ENCODE measurements around the gene TMEM213. TPM values are rescaled to one million over a fixed set of nuclear protein-coding genes. Genes with fewer than 3 reads are reported as not detected.

The TMEM213 gene
- total and polyA plus RNA-seq, 9 donors = 0.04 to 0.18 (median 0.10) TPM; not detected in 1

DNA sequence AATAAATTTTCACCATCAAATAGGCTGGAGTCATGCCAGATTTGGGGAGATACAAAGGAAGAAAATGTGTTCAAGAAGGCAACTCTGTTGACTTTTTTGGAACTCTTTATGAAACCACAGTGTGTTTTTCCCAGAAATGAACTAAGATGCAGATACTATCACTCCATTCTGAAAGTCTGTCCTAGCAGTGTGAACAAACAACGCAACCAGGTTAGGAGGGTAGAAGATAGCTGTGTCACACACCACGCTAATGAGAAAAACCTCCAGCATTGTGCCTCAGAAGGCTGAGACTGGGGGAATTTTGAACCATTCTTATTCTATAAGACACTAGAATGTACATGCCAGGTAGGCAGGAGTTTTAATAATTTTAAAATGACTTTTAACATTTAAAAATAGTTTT, 16.2 kb downstream of the TMEM213 start:
- Histone ChIP-seq H3K27me3 (ENCODE audit: control insufficient read depth, insufficient read depth, low read length) (no peaks in the 10 kb centered on the region), H3K36me3 (ENCODE audit: control insufficient read depth, insufficient read depth, low read length) (no peaks in the 10 kb centered on the region), H3K27ac (ENCODE audit: low read length) (no peak overlapping the region), H3K4me3 (ENCODE audit: low read length) (no peak overlapping the region), H3K4me1 (ENCODE audit: control insufficient read depth, insufficient read depth, low read length) (no peaks in the 10 kb centered on the region), H3K9me3 (replicated peaks; ENCODE audit: control insufficient read depth, low read depth, low read length) (no peaks in the 10 kb centered on the region)
- no CpG with 5 or more reads among the region's 2 CpGs for WGBS (ENCODE audit: insufficient coverage)
- DNase-seq = no peak

DNA sequence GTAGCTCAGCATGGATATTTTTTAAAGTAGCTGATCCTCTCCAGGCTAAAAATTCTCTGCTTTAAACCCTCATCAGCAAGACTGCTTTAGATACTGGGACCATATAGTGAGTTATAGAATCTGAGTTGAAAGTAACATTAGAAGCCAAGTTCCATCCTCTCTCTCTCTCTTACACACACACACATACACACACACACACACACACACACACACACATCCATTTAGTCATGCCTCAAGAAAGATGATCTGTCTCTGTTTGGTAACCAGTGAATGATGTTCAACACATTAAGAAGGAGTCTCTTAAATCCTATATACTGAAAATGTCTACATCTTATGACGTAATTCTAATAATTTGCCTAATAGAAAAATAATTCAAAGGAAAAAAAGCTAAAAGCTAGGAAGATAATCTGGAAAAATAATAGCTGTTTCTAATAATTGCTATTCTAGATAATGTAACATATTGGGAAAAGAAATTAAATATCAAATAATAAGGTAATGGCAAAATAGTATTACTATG, 17.1 kb downstream of the TMEM213 start:
- no peaks in the 10 kb centered on the region for H3K36me3 ChIP-seq (ENCODE audit: control insufficient read depth, insufficient read depth, low read length)
- H3K4me1 ChIP-seq (ENCODE audit: control insufficient read depth, insufficient read depth, low read length) = no peaks in the 10 kb centered on the region
- no peak overlapping the region for H3K4me3 ChIP-seq (ENCODE audit: low read length)
- WGBS (ENCODE audit: insufficient coverage) = no CpG with 5 or more reads among the region's 1 CpG
- no peak for DNase-seq
- no peaks in the 10 kb centered on the region for H3K9me3 ChIP-seq (replicated peaks; ENCODE audit: control insufficient read depth, low read depth, low read length)
- no peak overlapping the region for H3K27ac ChIP-seq (ENCODE audit: low read length)
- H3K27me3 ChIP-seq (ENCODE audit: control insufficient read depth, insufficient read depth, low read length) = no peaks in the 10 kb centered on the region

DNA sequence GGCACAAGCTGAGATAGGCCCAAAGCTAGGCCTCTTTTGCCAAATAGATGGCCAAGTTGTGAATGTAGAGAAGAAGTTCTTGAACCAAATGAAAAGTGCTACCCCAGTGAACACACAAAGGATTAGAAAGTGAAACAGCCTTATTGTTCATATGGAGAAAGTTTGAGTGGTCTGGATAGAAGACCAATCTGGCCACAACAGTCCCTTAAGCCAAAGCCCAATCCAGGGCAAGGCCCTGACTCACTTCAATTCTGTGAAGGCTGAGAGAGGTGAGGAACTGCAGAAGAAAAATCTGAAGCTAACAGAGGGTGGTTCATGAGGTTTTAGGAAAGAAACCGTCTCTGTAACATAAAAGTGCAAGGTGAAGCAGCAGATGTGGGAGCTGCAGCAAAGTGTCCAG, 18.9 kb downstream of the TMEM213 start:
- Histone ChIP-seq H3K4me1 (ENCODE audit: control insufficient read depth, insufficient read depth, low read length) (no peaks in the 10 kb centered on the region), H3K27ac (ENCODE audit: low read length) (no peak overlapping the region), H3K36me3 (ENCODE audit: control insufficient read depth, insufficient read depth, low read length) (no peaks in the 10 kb centered on the region), H3K9me3 (replicated peaks; ENCODE audit: control insufficient read depth, low read depth, low read length) (no peaks in the 10 kb centered on the region), H3K27me3 (ENCODE audit: control insufficient read depth, insufficient read depth, low read length) (no peaks in the 10 kb centered on the region), H3K4me3 (ENCODE audit: low read length) (no peak overlapping the region)
- WGBS (ENCODE audit: insufficient coverage) = 83% methylated on average over 1 of the region's 1 CpG
- DNase-seq = no peak

DNA sequence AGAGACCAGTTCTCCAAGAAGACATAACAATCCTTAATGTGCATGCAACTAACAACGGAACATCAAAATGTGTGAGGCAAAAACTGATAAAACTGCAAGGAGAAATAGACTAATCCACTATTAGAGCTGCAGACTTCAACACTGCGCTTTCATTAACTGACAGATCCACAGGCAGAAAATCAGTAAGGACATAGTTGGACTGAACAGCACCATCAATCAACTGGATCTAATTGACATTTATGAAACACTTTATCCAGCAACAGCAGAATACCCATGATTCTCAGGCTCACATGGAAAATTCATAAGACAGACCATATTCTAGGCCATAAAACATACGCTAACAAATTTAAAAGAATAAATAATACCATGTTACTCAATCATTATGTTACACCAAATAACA, 21.8 kb downstream of the TMEM213 start:
- no peaks in the 10 kb centered on the region for H3K27me3 ChIP-seq (ENCODE audit: control insufficient read depth, insufficient read depth, low read length)
- no peaks in the 10 kb centered on the region for H3K36me3 ChIP-seq (ENCODE audit: control insufficient read depth, insufficient read depth, low read length)
- no CpG with 5 or more reads among the region's 3 CpGs for WGBS (ENCODE audit: insufficient coverage)
- H3K9me3 ChIP-seq (replicated peaks; ENCODE audit: control insufficient read depth, low read depth, low read length) = no peaks in the 10 kb centered on the region
- H3K4me3 ChIP-seq (ENCODE audit: low read length) = no peak overlapping the region
- H3K27ac ChIP-seq (ENCODE audit: low read length) = no peak overlapping the region
- DNase-seq = no peak
- H3K4me1 ChIP-seq (ENCODE audit: control insufficient read depth, insufficient read depth, low read length) = no peaks in the 10 kb centered on the region

DNA sequence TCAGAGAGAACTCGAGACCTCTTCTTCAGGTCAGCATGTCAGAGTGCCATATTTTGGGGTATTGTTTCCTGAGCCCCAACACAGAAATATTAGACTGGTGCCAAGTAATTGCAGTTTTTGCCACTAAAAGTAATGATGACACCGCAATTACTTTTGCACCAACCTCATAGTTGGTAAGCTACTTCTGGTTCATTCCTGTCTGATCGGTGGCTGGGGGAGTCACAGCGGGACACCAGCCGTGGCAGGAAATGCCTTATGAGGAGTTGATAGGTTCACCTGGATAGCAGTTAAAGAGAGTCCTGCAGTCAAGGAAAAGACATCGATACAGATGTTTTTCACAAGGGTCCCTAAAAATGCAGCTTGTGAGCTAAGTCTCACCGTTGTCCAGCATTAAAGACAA, 24.1 kb downstream of the TMEM213 start:
- no peak for DNase-seq
- WGBS (ENCODE audit: insufficient coverage) = 72% methylated on average over 4 of the region's 7 CpGs

DNA sequence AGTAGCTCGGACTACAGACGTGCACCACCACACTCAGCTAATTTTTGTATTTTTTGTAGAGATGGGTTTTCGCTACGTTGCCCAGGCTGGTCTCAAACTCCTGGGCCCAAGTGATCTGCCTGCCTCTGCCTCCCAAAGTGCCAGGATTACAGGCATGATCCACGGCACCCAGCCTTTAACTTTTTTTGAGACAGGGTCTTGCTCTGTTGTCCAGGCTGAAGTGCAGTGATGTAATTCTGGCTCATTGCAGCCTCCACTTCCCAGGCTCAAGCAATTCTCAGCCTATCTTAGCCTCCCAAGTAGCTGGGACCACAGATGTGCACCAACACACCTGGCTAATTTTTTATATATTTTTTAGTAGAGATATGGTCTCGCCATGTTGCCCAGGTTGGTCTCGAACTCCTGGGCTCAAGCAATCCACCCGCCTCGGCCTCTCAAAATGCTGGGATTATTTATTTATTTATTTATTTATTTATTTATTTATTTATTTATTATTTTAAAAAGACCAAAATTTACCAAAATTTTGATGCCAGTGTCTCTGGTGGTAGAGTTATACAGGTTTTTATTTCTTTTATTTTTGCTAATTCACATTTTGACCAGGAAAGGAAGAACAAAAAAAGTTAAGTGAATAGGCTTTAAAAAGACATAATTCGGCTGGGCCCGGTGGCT, 25.2 kb downstream of the TMEM213 start:
- no peak for DNase-seq
- H3K9me3 ChIP-seq (replicated peaks; ENCODE audit: control insufficient read depth, low read depth, low read length) = no peaks in the 10 kb centered on the region
- 74% methylated on average over 3 of the region's 11 CpGs for WGBS (ENCODE audit: insufficient coverage)
- no peaks in the 10 kb centered on the region for H3K4me1 ChIP-seq (ENCODE audit: control insufficient read depth, insufficient read depth, low read length)
- no peaks in the 10 kb centered on the region for H3K27me3 ChIP-seq (ENCODE audit: control insufficient read depth, insufficient read depth, low read length)
- no peaks in the 10 kb centered on the region for H3K36me3 ChIP-seq (ENCODE audit: control insufficient read depth, insufficient read depth, low read length)
- no peak overlapping the region for H3K27ac ChIP-seq (ENCODE audit: low read length)
- no peak overlapping the region for H3K4me3 ChIP-seq (ENCODE audit: low read length)

More for the DNA sequence above, 24.1 kb downstream of the TMEM213 start:
- no peaks in the 10 kb centered on the region for H3K27me3 ChIP-seq (ENCODE audit: control insufficient read depth, insufficient read depth, low read length)
- H3K36me3 ChIP-seq (ENCODE audit: control insufficient read depth, insufficient read depth, low read length) = no peaks in the 10 kb centered on the region
- no peak overlapping the region for H3K4me3 ChIP-seq (ENCODE audit: low read length)
- no peaks in the 10 kb centered on the region for H3K9me3 ChIP-seq (replicated peaks; ENCODE audit: control insufficient read depth, low read depth, low read length)
- H3K27ac ChIP-seq (ENCODE audit: low read length) = no peak overlapping the region
- H3K4me1 ChIP-seq (ENCODE audit: control insufficient read depth, insufficient read depth, low read length) = no peaks in the 10 kb centered on the region

DNA sequence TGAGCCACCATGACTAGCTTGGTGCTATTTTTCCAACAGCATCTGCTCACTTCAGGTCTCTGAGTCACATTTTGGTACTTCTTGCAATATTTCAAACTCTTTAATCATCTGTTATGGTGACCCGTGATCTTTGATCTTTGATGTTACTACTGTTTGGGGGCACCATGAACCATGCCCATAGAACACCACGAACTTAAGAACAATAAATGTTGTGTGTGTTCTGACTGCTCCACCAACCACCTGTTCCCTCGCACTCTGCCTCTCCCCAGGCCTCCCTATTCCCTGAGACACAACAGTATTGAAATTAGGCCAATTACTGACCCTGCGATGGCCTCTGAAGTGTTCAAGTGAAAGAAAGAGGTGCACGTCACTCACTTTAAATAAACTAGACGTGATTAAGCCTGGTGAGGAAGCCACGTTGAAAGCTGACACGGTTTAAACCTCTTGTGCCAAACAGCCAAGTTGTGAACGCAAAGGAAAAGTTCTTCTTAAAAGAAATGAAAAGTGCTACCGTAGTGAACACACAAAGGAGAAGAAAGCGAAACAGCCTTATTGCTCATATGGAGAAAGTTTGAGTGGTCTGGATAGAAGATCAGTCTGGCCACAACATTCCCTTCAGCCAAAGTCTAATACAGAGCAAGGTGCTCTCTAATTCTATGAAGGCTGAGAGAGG, 27.4 kb downstream of the TMEM213 start:
- H3K27me3 ChIP-seq (ENCODE audit: control insufficient read depth, insufficient read depth, low read length) = no peaks in the 10 kb centered on the region
- H3K9me3 ChIP-seq (replicated peaks; ENCODE audit: control insufficient read depth, low read depth, low read length) = no peaks in the 10 kb centered on the region
- no peaks in the 10 kb centered on the region for H3K4me1 ChIP-seq (ENCODE audit: control insufficient read depth, insufficient read depth, low read length)
- H3K36me3 ChIP-seq (ENCODE audit: control insufficient read depth, insufficient read depth, low read length) = no peaks in the 10 kb centered on the region
- WGBS (ENCODE audit: insufficient coverage) = 89% methylated on average over 5 of the region's 11 CpGs
- H3K27ac ChIP-seq (ENCODE audit: low read length) = peak overlapping the region; percentile 47
- H3K4me3 ChIP-seq (ENCODE audit: low read length) = no peak overlapping the region
- peak; percentile 20 for DNase-seq

DNA sequence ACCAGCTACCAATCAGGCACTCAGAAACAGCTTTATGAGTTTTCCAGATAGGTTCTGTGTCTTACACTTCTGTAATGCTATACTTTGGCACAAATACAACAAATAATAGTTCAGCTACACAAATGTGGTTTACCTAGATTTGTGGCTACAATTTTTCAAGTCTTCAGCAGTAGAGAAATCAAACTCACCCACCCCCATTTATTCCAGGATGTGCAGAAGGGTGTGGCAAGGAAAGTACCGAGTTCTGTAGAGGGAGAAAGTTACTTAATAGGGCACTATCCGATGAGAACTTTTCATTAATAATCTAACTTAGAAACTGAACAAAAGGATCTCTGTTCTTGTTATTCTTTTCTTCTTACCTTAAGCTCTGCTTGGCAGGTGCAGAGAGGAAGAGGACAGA, 30.5 kb downstream of the TMEM213 start:
- no CpG with 5 or more reads among the region's 2 CpGs for WGBS (ENCODE audit: insufficient coverage)
- DNase-seq = no peak
- no peak overlapping the region for H3K27ac ChIP-seq (ENCODE audit: low read length)

DNA sequence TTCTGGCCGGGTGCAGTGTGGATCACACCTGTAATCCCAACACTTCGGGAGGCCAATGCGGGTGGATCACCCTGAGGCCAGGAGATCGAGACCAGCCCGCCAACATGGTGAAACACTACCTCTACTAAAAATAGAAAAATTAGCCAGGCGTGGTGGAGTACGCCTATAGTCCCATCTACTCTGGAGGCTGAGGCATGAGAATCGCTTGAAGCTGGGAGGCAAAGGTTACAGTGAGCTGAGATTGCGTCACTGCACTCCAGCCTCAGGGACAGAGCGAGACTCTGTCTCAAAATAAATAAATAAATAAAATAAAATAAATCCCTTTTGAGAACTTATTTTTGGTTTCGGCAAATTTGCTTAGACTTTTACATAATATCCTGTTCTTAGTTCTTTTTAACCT, 31.5 kb downstream of the TMEM213 start:
- no peaks in the 10 kb centered on the region for H3K27me3 ChIP-seq (ENCODE audit: control insufficient read depth, insufficient read depth, low read length)
- DNase-seq = no peak
- H3K9me3 ChIP-seq (replicated peaks; ENCODE audit: control insufficient read depth, low read depth, low read length) = no peaks in the 10 kb centered on the region
- H3K27ac ChIP-seq (ENCODE audit: low read length) = no peak overlapping the region
- no peaks in the 10 kb centered on the region for H3K4me1 ChIP-seq (ENCODE audit: control insufficient read depth, insufficient read depth, low read length)
- H3K4me3 ChIP-seq (ENCODE audit: low read length) = no peak overlapping the region
- H3K36me3 ChIP-seq (ENCODE audit: control insufficient read depth, insufficient read depth, low read length) = no peaks in the 10 kb centered on the region
- no CpG with 5 or more reads among the region's 11 CpGs for WGBS (ENCODE audit: insufficient coverage)

More for the DNA sequence above, 30.5 kb downstream of the TMEM213 start:
- Histone ChIP-seq H3K36me3 (ENCODE audit: control insufficient read depth, insufficient read depth, low read length) (no peaks in the 10 kb centered on the region), H3K27me3 (ENCODE audit: control insufficient read depth, insufficient read depth, low read length) (no peaks in the 10 kb centered on the region), H3K9me3 (replicated peaks; ENCODE audit: control insufficient read depth, low read depth, low read length) (no peaks in the 10 kb centered on the region), H3K4me3 (ENCODE audit: low read length) (no peak overlapping the region), H3K4me1 (ENCODE audit: control insufficient read depth, insufficient read depth, low read length) (no peaks in the 10 kb centered on the region)

DNA sequence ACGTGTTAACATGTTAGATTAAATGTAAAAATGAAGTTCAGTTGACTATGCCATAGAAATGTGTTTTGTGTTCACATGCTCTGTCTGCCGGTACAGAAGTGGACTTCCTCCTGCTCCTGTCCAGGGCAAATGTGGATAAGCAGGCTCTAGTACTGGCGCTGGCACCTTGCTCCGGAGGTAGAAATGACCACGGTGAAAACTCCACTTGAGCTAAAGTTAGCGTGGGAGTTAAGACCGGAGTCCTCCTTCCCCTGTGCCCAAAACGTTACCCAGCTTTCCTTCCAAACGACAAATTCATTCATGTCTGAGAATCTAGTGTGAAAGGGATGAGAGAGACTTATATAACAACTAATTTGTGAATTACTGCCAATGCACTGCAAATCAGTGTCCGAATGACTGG, 35.2 kb downstream of the TMEM213 start:
- Histone ChIP-seq H3K27ac (ENCODE audit: low read length) (no peak overlapping the region), H3K4me3 (ENCODE audit: low read length) (no peak overlapping the region), H3K36me3 (ENCODE audit: control insufficient read depth, insufficient read depth, low read length) (peaks cover 4% of the 10 kb centered on the region), H3K27me3 (ENCODE audit: control insufficient read depth, insufficient read depth, low read length) (no peaks in the 10 kb centered on the region), H3K9me3 (replicated peaks; ENCODE audit: control insufficient read depth, low read depth, low read length) (no peaks in the 10 kb centered on the region), H3K4me1 (ENCODE audit: control insufficient read depth, insufficient read depth, low read length) (peaks cover 2% of the 10 kb centered on the region)
- 100% methylated on average over 4 of the region's 10 CpGs for WGBS (ENCODE audit: insufficient coverage)
- no peak for DNase-seq
